NCI-H1694 treated with DMSO at 0.1 percent for 48 hours (cell line): ENCODE results near the gene PDF.
"Not testable (repeated sequence)": the region's sequence is repeated elsewhere in the genome, so short reads cannot be mapped to it uniquely, and the experiment has no call there.

Experiments used
- DNase-seq: peaks from one replicate; lab custom pipeline; 2025; lab: John Stamatoyannopoulos, UW

Gene PDF

GRCh38 chr16:69330286-69331109 lies at the start of gene PDF:
Gene PDF (minus strand): TSS chr16:69330588. CDS start chr16:69330570, 18 bp downstream.
- peak; percentile 81 for DNase-seq

- no peak for DNase-seq
These were observed 48.4 kb upstream of the PDF start for GRCh38 chr16:69378760-69379159.

GRCh38 chr16:69378036-69378435 lies 47.6 kb upstream of the PDF start:
- no peak for DNase-seq

- DNase-seq: no peak
These were observed 46.1 kb upstream of the PDF start for GRCh38 chr16:69376393-69377059.

- no peak for DNase-seq
These were observed 42.6 kb upstream of the PDF start for GRCh38 chr16:69373019-69373418.

- no peak for DNase-seq
These were observed 41.2 kb upstream of the PDF start for GRCh38 chr16:69371564-69371963.

- no peak for DNase-seq
These were observed 38.5 kb upstream of the PDF start for GRCh38 chr16:69368866-69369265.

GRCh38 chr16:69367980-69368379 lies 37.6 kb upstream of the PDF start:
- DNase-seq: no peak

GRCh38 chr16:69366431-69366830 lies 36.0 kb upstream of the PDF start:
- no peak for DNase-seq

- DNase-seq: no peak
These were observed 35.5 kb upstream of the PDF start for GRCh38 chr16:69365901-69366300.

GRCh38 chr16:69364088-69364487 lies 33.7 kb upstream of the PDF start:
- DNase-seq: no peak

GRCh38 chr16:69363281-69363717 lies 32.9 kb upstream of the PDF start:
- no peak for DNase-seq

GRCh38 chr16:69360070-69360469 lies 29.7 kb upstream of the PDF start:
- DNase-seq: not testable (repeated sequence)

- DNase-seq: peak; percentile 9
These were observed 21.1 kb upstream of the PDF start, which contains the start of gene TMED6 for GRCh38 chr16:69351309-69352027. Gene TMED6 (minus strand): TSS chr16:69351786. CDS start chr16:69351753, 33 bp downstream.

GRCh38 chr16:69350536-69351133 lies 20.2 kb upstream of the PDF start:
- DNase-seq: no peak

GRCh38 chr16:69349536-69349935 lies 19.1 kb upstream of the PDF start:
- DNase-seq: no peak

- DNase-seq: no peak
These were observed 17.8 kb upstream of the PDF start for GRCh38 chr16:69348222-69348621.

GRCh38 chr16:69346683-69347082 lies 16.3 kb upstream of the PDF start:
- no peak for DNase-seq

GRCh38 chr16:69345923-69346322 lies 15.5 kb upstream of the PDF start:
- no peak for DNase-seq

- no peak for DNase-seq
These were observed 13.8 kb upstream of the PDF start for GRCh38 chr16:69344171-69344570.

- DNase-seq: no peak
These were observed 9.8 kb upstream of the PDF start for GRCh38 chr16:69340095-69340644.
